SH-SY5Y (cell line): ENCODE data around the gene EIF4G1.

ENCODE experiments used
- GATA2 ChIP-seq: IDR thresholded peaks from 2 replicates; pipeline ENCODE4 v1.6.1; 2011; ENCODE audit warnings: mild to moderate bottlenecking, low read depth, low read length
- GATA3 ChIP-seq: IDR thresholded peaks from 2 replicates; pipeline ENCODE4 v1.6.1; 2011; ENCODE audit warnings: low read depth, mild to moderate bottlenecking, low read length, moderate library complexity

The EIF4G1 gene

DNA sequence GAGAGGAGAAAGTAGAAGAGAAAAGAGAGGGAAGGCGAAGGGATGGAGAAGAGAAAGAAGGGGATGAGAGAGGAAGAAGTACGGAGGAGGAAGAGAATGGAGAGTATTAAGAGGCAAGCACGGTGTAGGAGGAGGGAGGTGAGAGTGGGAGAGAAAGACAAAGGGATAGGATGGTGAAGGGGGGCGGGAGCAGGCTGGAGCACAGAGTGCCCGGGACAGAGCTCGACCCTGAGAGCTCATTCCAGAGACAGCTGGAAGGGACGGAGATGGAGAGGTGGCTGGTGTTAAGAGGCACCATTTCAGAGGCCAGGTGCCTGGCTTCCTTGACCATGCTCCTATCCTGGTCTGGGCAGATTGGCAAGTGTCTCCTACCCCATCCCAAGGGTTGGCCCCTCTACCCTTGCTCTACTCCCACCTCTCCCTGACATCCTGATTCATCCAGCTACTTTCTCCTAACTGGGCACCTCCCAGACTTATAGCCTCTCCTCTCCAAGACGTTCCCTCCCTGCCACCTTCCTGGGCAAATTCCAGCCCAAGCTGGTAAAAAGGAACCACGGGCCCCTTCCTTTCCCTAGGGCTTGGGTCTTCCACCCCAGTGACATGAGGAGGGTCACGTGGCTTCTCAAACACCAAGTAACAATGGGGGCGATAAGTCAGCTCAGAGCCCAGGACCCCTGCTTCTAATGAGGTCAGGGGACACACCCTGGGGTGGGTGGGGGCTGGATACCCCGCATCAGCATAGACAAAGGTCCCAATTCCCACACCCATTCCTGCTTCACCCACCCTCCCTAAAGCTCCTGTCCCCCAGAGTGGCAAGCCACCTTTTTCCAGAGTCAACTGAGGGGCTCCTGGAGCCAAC lies 45.9 kb downstream of the EIF4G1 start:
- no peak for TF ChIP-seq GATA2
- no peak for TF ChIP-seq GATA3

DNA sequence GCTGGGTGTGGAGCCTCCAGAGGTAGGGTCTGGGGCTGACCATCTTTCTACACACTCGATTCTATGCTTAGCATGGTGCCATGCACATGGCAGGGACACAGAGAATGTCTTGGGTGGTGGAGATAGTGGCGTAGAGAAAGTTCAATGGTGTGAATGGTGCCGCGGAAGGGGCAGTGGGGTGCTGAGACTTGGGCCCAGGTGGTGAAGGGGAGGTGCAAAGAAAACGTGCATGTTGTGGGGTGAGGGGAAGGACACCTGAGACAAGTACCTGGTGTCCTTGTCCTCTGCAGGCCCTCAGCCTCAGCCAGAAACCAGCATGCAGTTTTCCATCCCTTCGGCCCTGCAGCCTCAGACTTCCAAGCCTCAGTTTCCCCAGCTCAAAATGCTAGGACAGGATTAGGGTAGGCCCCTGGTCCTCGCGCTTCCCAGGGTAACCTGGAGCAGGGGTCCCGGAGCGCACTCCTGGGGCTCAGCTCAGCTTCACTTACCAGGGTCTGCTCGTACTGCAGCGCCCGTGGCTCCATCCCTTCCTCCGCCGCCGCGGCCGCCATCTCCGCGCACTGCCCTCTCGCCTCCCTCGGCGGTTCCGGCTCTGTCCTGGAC lies 46.6 kb downstream of the EIF4G1 start:
- no peak for TF ChIP-seq GATA3
- TF ChIP-seq GATA2 = no peak

- TF ChIP-seq GATA2 (no peak), GATA3 (no peak)
These were observed 47.1 kb downstream of the EIF4G1 start, which contains the start of the genes CLCN2 and POLR2H for GRCh38 chr3:184361532-184361931. TSS of gene CLCN2 (minus strand) at chr3:184361605. CDS start at chr3:184361479, 126 bp downstream. TSS of gene POLR2H (plus strand) at chr3:184361710. CDS start at chr3:184363493, 1,783 bp downstream.

GRCh38 chr3:184361932-184362667 lies 47.7 kb downstream of the EIF4G1 start:
- TF ChIP-seq GATA2 (no peak), GATA3 (no peak)

- TF ChIP-seq GATA3 (no peak), GATA2 (no peak)
These were observed 48.5 kb downstream of the EIF4G1 start for GRCh38 chr3:184362668-184363546.

- TF ChIP-seq GATA2 = no peak
- no peak for TF ChIP-seq GATA3
These were observed 52.3 kb downstream of the EIF4G1 start for GRCh38 chr3:184366619-184367289.

DNA sequence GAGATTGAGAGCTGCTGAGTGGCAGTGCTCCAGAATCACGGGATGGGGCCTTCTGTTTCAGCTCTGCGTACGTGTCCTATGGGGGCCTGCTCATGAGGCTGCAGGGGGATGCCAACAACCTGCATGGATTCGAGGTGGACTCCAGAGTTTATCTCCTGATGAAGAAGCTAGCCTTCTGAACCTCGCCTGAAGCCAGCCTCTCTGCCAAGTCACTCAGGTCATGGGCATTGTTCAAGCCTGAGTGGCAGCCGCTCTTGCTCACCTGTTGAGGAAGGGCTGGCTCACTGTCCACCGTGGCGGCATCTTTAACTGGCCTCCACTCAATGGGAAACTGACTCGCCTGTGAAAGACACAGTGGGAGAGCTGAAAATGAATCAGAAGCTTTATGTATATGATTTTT lies 53.7 kb downstream of the EIF4G1 start:
- TF ChIP-seq GATA3 (no peak), GATA2 (no peak)

GRCh38 chr3:184368586-184369183 lies 54.3 kb downstream of the EIF4G1 start:
- TF ChIP-seq GATA2 (no peak), GATA3 (no peak)

DNA sequence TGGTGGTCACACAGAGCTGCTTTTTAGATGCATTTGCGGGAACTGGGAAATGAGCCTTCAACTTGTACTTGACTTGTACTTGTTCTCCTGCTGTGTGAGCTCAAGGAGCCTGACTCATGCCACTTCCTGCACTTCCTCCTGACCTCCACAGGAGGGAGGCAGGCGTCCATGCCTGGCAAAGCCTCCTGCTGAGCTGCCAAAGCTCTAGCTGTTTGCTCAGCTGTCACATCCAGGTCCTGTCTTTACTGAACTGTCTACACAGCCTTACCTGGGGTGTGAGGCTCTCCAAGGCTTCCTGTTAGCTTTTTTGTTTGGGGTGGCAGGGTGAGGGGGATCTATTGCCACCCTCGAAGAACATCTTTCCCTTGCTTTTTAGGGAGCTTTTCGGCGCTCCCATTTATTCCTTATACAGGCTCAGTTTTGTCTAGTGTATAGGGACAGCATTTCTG lies 57.2 kb downstream of the EIF4G1 start:
- TF ChIP-seq GATA3 (no peak), GATA2 (no peak)

GRCh38 chr3:184372296-184372821 lies 58.0 kb downstream of the EIF4G1 start:
- TF ChIP-seq GATA2 (no peak), GATA3 (no peak)

GRCh38 chr3:184372911-184373310 lies 58.5 kb downstream of the EIF4G1 start:
- TF ChIP-seq GATA2 = no peak
- no peak for TF ChIP-seq GATA3

DNA sequence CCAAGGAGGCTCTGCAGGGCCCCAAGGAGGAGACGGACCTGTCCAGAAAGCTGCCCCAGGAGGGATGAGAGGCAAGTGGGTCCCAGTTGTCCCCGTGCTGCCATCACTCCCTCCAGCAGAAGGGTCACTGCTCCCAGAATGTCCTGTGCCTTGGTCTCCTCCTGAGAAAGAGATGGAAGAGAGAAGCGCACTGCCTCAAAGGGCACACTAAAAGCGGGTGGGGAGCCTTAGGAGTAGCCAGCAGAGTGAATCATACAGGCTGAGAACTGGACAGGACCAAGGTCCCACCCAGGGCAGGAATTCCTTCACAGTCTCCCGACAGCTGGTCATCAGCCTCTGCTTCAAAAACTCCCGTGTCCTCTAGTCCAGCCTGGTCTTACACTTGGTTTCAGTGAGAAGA lies 59.0 kb downstream of the EIF4G1 start:
- TF ChIP-seq GATA3 = no peak
- no peak for TF ChIP-seq GATA2
